GM19025 (cell line): ENCODE measurements around the gene FCAMR.

Experiments used
- ATAC-seq: cut with Tn5 transposase; IDR thresholded peaks from one replicate; pipeline ENCODE4 v1.9.1; 2021; ENCODE audit warnings: mild to moderate bottlenecking, low read depth, moderate library complexity; ENCODE audit not compliant: unreplicated experiment

The FCAMR gene

GRCh38 chr1:206970446-206970845 lies at the start of gene FCAMR:
Gene FCAMR, minus strand, starts transcription at chr1:206970460. Its CDS starts 335 bp downstream, at chr1:206970125.
- no peak for ATAC-seq

GRCh38 chr1:207019661-207020060 lies 49.4 kb upstream of the FCAMR start:
- ATAC-seq, result no peak

GRCh38 chr1:207019161-207019560 lies 48.9 kb upstream of the FCAMR start:
- no peak for ATAC-seq

GRCh38 chr1:207018707-207019106 lies 48.4 kb upstream of the FCAMR start:
- no peak for ATAC-seq

GRCh38 chr1:207017615-207018559 lies 47.6 kb upstream of the FCAMR start:
- no peak for ATAC-seq

- no peak for ATAC-seq
These were observed 45.5 kb upstream of the FCAMR start for GRCh38 chr1:207015791-207016190.

GRCh38 chr1:207014728-207015127 lies 44.5 kb upstream of the FCAMR start:
- no peak for ATAC-seq

GRCh38 chr1:207013321-207014085 lies 43.2 kb upstream of the FCAMR start:
- ATAC-seq, result no peak

- ATAC-seq, result no peak
These were observed 40.5 kb upstream of the FCAMR start for GRCh38 chr1:207010726-207011125.

- ATAC-seq, result no peak
These were observed 39.7 kb upstream of the FCAMR start for GRCh38 chr1:207009945-207010344.

GRCh38 chr1:207009182-207009850 lies 39.1 kb upstream of the FCAMR start:
- no peak for ATAC-seq

- ATAC-seq, result no peak
These were observed 37.2 kb upstream of the FCAMR start for GRCh38 chr1:207007352-207008033.

- ATAC-seq, result no peak
These were observed 36.7 kb upstream of the FCAMR start for GRCh38 chr1:207006914-207007313.

GRCh38 chr1:207006083-207006482 lies 35.8 kb upstream of the FCAMR start:
- ATAC-seq, result no peak

GRCh38 chr1:207004931-207005830 lies 34.9 kb upstream of the FCAMR start:
- no peak for ATAC-seq

- ATAC-seq, result no peak
These were observed 33.0 kb upstream of the FCAMR start for GRCh38 chr1:207003210-207003609.

GRCh38 chr1:207002724-207003146 lies 32.5 kb upstream of the FCAMR start:
- ATAC-seq, result no peak

- ATAC-seq, result no peak
These were observed 31.4 kb upstream of the FCAMR start for GRCh38 chr1:207001492-207002245.
